Stimulated activated CD4-positive, alpha-beta T cell treated with anti-CD3 and anti-CD28 coated beads, TNF-alpha, amount 100 ng/mL, for 1 hour (primary cell): ENCODE results near the gene RCSD1.
A peak's percentile ranks its signal among the peaks of the same experiment; 100 is the strongest.

Experiments
- DNase-seq, 3 donors: peaks; one replicate each; pipeline ENCODE4 v3.0.0-alpha.2; 2020; ENCODE audit warnings: low read depth in 3 of 3, low spot score in 1 of 3

Gene RCSD1

GRCh38 chr1:167683641-167684502 lies 53.8 kb downstream of the RCSD1 start:
- DNase-seq: no peak

GRCh38 chr1:167685844-167686243 lies 55.8 kb downstream of the RCSD1 start:
- no peak for DNase-seq

- DNase-seq: peak; percentile 50 to 64 (median 57)
Measured at GRCh38 chr1:167687919-167688519, 58.0 kb downstream of the RCSD1 start.

GRCh38 chr1:167689567-167689920 lies 59.5 kb downstream of the RCSD1 start:
- DNase-seq: no peak

GRCh38 chr1:167690053-167690452 lies 60.0 kb downstream of the RCSD1 start:
- DNase-seq: no peak

- no peak for DNase-seq
Measured at GRCh38 chr1:167693425-167694045, 63.5 kb downstream of the RCSD1 start.

GRCh38 chr1:167694691-167695090 lies 64.7 kb downstream of the RCSD1 start:
- no peak for DNase-seq

- DNase-seq: no peak
Measured at GRCh38 chr1:167695147-167695546, 65.1 kb downstream of the RCSD1 start.

- no peak for DNase-seq
Measured at GRCh38 chr1:167695756-167696561, 65.9 kb downstream of the RCSD1 start.

GRCh38 chr1:167697667-167698141 lies 67.7 kb downstream of the RCSD1 start:
- DNase-seq: no peak

GRCh38 chr1:167698313-167698712 lies 68.3 kb downstream of the RCSD1 start:
- DNase-seq: no peak

- no peak for DNase-seq
Measured at GRCh38 chr1:167701510-167701909, 71.5 kb downstream of the RCSD1 start.

GRCh38 chr1:167703557-167703956 lies 73.5 kb downstream of the RCSD1 start:
- DNase-seq: no peak

GRCh38 chr1:167704715-167705114 lies 74.7 kb downstream of the RCSD1 start:
- DNase-seq: no peak

GRCh38 chr1:167705250-167705649 lies 75.2 kb downstream of the RCSD1 start:
- DNase-seq: no peak

- no peak for DNase-seq
Measured at GRCh38 chr1:167706363-167706762, 76.3 kb downstream of the RCSD1 start.

- no peak for DNase-seq
Measured at GRCh38 chr1:167706931-167707877, 77.2 kb downstream of the RCSD1 start.

GRCh38 chr1:167707942-167708341 lies 77.9 kb downstream of the RCSD1 start:
- no peak for DNase-seq

- no peak for DNase-seq
Measured at GRCh38 chr1:167708940-167709389, 78.9 kb downstream of the RCSD1 start.

- no peak for DNase-seq
Measured at GRCh38 chr1:167710836-167711235, 80.8 kb downstream of the RCSD1 start.
